Hepatocyte (in vitro differentiated cells): ENCODE measurements around the gene GNAZ. TPM values are rescaled to one million over a fixed set of nuclear protein-coding genes. Genes with fewer than 3 reads are reported as not detected.

Experiments
- DNase-seq: peaks from one replicate; pipeline ENCODE4 v3.0.0-alpha.2; 2016; ENCODE audit warnings: low spot score
- H2AFZ ChIP-seq: fragments of 200-600 bp; sonication (generic); 2 replicates; pipeline ENCODE4 v1.6.0; 2016; ENCODE audit warnings: antibody characterized with exemption, mild to moderate bottlenecking
- H3K27ac ChIP-seq: fragments of 200-600 bp; sonication (generic); 2 replicates; pipeline ENCODE4 v1.5.1; 2016; ENCODE audit warnings: mild to moderate bottlenecking
- H3K27me3 ChIP-seq: fragments of 200-600 bp; sonication (generic); 2 replicates; pipeline ENCODE4 v1.6.1; 2016
- H3K36me3 ChIP-seq: fragments of 200-600 bp; sonication (generic); replicated peaks from 2 replicates; pipeline ENCODE4 v1.5.1; 2016; ENCODE audit warnings: low read depth; ENCODE audit not compliant: insufficient read depth
- H3K4me1 ChIP-seq: fragments of 200-600 bp; sonication (generic); 2 replicates; pipeline ENCODE4 v1.5.1; 2016; ENCODE audit warnings: mild to moderate bottlenecking, moderate library complexity; ENCODE audit not compliant: insufficient read depth
- H3K4me2 ChIP-seq: fragments of 200-600 bp; sonication (generic); 2 replicates; pipeline ENCODE4 v1.6.0; 2016
- H3K4me3 ChIP-seq: fragments of 200-600 bp; sonication (generic); 2 replicates; pipeline ENCODE4 v1.5.1; 2016; ENCODE audit warnings: mild to moderate bottlenecking
- H3K79me2 ChIP-seq: fragments of 200-600 bp; sonication (generic); 2 replicates; pipeline ENCODE4 v1.6.0; 2017; ENCODE audit warnings: mild to moderate bottlenecking
- H3K9me2 ChIP-seq: fragments of 200-600 bp; sonication (generic); replicated peaks from 2 replicates; pipeline ENCODE4 v1.6.0; 2017; ENCODE audit warnings: mild to moderate bottlenecking; ENCODE audit not compliant: insufficient read depth
- H3K9me3 ChIP-seq: fragments of 200-600 bp; sonication (generic); 2 replicates; pipeline ENCODE4 v1.5.1; 2016; ENCODE audit warnings: low read depth, mild to moderate bottlenecking
- H4K20me1 ChIP-seq: fragments of 200-600 bp; sonication (generic); 2 replicates; pipeline ENCODE4 v1.6.0; 2016; ENCODE audit warnings: mild to moderate bottlenecking; ENCODE audit not compliant: insufficient read depth, poor library complexity, severe bottlenecking
- EZH2 ChIP-seq: fragments of 200-600 bp; sonication (generic); IDR thresholded peaks from 2 replicates; pipeline ENCODE4 v1.6.1; 2016; ENCODE audit warnings: antibody characterized with exemption, mild to moderate bottlenecking, borderline replicate concordance
- EZH2phosphoT487 ChIP-seq: fragments of 200-600 bp; sonication (generic); IDR thresholded peaks from one replicate; pipeline ENCODE4 v1.6.1; 2018; ENCODE audit warnings: antibody characterized with exemption, mild to moderate bottlenecking, low read depth, moderate library complexity; ENCODE audit not compliant: unreplicated experiment, severe bottlenecking
- WGBS: methylation state at CpG from one replicate; pipeline ENCODE4 v1.1.6; 2016; ENCODE audit warnings: low lambda C conversion rate; ENCODE audit errors: missing lambda C conversion rate; 5-methylcytosine and 5-hydroxymethylcytosine counted together
- polyA plus RNA-seq: library from polyadenylated mRNA; unstranded; fragments of >200 nt; fragmentation: Nextera tagmentation; extraction: Ambion mirVana; gene quantifications from 2 replicates; pipeline ENCODE4 v1.2.1, GENCODE V29; 2016
- total RNA-seq: library from RNA; depleted of rRNA; stranded (reverse); fragments of >200 nt; gene quantifications from 2 replicates; pipeline ENCODE4 v1.2.3, GENCODE V29; 2014
- TF ChIP-seq, protein P1 (sequence below): fragments of 200-600 bp; sonication (generic); IDR thresholded peaks from 2 replicates; pipeline ENCODE4 v1.5.1; 2016; ENCODE audit warnings: antibody characterized with exemption, mild to moderate bottlenecking; ENCODE audit not compliant: poor library complexity

Gene GNAZ
- total and polyA plus RNA-seq, 2 experiments from 2014 or later, result 3.4 to 4.1 TPM

DNA sequence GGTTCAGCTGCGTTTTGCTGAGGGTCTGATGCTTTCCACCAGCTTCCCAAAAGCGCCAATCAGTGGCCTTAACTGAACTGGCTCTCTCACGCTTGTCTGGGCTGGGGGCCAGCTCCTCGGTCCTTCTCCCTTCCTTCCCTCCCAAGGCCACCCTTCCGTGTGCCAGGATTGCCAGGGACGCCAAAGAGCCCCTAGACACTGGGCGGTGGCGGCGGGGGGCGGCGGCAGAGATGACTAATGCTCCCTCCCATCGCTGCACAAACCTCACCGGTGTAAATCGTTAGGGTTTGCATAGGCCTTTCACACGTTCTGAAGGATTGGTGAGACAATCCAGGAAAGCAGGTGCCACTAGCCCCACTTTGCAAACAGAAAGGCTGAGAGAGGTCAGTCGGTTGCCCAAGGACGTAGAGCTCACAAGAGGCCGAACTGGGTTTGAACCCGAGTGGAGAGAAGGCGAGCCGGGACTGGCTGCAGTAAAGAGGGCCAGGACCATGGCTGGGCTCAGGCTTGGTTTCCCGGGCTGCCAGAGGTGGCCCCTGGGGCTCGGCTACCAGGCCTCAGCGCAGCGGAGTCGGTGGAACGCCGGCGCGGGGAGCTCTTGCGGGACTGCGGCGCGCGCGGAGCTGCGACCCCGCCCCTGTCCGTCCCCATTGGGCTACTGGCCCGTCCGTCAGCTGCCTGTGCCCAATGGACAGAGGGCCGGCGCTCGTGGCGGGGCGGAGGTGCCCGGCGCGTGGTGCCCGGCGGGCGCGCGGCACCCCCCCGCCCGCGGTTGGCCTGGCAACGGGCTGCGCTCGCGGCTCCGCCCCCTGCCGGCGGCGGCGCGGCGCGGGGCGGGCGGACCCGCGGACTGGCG is 589 bp upstream of the GNAZ start:
- H3K9me3 ChIP-seq, result no peaks in the 10 kb centered on the region
- peak overlapping the region; percentile 41 for H2AFZ ChIP-seq
- peak; percentile 95 for DNase-seq
- H3K4me3 ChIP-seq, result peak overlapping the region; percentile 44
- TF ChIP-seq EZH2 (no peak), EZH2phosphoT487 (no peak)
- TF ChIP-seq, protein P1, sequence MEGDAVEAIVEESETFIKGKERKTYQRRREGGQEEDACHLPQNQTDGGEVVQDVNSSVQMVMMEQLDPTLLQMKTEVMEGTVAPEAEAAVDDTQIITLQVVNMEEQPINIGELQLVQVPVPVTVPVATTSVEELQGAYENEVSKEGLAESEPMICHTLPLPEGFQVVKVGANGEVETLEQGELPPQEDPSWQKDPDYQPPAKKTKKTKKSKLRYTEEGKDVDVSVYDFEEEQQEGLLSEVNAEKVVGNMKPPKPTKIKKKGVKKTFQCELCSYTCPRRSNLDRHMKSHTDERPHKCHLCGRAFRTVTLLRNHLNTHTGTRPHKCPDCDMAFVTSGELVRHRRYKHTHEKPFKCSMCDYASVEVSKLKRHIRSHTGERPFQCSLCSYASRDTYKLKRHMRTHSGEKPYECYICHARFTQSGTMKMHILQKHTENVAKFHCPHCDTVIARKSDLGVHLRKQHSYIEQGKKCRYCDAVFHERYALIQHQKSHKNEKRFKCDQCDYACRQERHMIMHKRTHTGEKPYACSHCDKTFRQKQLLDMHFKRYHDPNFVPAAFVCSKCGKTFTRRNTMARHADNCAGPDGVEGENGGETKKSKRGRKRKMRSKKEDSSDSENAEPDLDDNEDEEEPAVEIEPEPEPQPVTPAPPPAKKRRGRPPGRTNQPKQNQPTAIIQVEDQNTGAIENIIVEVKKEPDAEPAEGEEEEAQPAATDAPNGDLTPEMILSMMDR, result no peak
- WGBS, result 6% methylated on average over 44 of the region's 74 CpGs
- no peaks in the 10 kb centered on the region for H3K27me3 ChIP-seq
- no peaks in the 10 kb centered on the region for H4K20me1 ChIP-seq
- H3K27ac ChIP-seq, result no peak overlapping the region
- H3K4me2 ChIP-seq, result peak overlapping the region; percentile 93
- no peaks in the 10 kb centered on the region for H3K79me2 ChIP-seq
- peaks cover 9% of the 10 kb centered on the region for H3K4me1 ChIP-seq
- H3K9me2 ChIP-seq, result no peaks in the 10 kb centered on the region
- H3K36me3 ChIP-seq, result no peaks in the 10 kb centered on the region

- WGBS, result 71% methylated on average over 25 of the region's 29 CpGs
- H3K27ac ChIP-seq, result no peak overlapping the region
Measured at GRCh38 chr22:23071230-23072076, 1.1 kb downstream of the GNAZ start.

GRCh38 chr22:23072077-23072910 is 2.0 kb downstream of the GNAZ start:
- no peak for TF ChIP-seq EZH2phosphoT487
- TF ChIP-seq, protein P1, result no peak
- TF ChIP-seq EZH2, result no peak
- no peak overlapping the region for H3K27ac ChIP-seq
- no peak for DNase-seq
- no peaks in the 10 kb centered on the region for H4K20me1 ChIP-seq
- no peaks in the 10 kb centered on the region for H3K9me2 ChIP-seq
- H3K36me3 ChIP-seq, result no peaks in the 10 kb centered on the region
- WGBS, result 86% methylated on average over 11 of the region's 11 CpGs
- H3K4me1 ChIP-seq, result peaks cover 9% of the 10 kb centered on the region
- no peaks in the 10 kb centered on the region for H3K79me2 ChIP-seq
- no peak overlapping the region for H2AFZ ChIP-seq
- no peak overlapping the region for H3K4me3 ChIP-seq
- no peaks in the 10 kb centered on the region for H3K9me3 ChIP-seq
- H3K4me2 ChIP-seq, result no peak overlapping the region
- H3K27me3 ChIP-seq, result no peaks in the 10 kb centered on the region

More at GRCh38 chr22:23071230-23072076, 1.1 kb downstream of the GNAZ start:
- Histone ChIP-seq H3K9me2 (no peaks in the 10 kb centered on the region), H3K4me3 (no peak overlapping the region), H3K79me2 (no peaks in the 10 kb centered on the region), H4K20me1 (no peaks in the 10 kb centered on the region), H2AFZ (peak overlapping the region; percentile 81), H3K36me3 (no peaks in the 10 kb centered on the region), H3K9me3 (no peaks in the 10 kb centered on the region), H3K4me1 (peaks cover 9% of the 10 kb centered on the region), H3K4me2 (peak overlapping the region; percentile 99), H3K27me3 (no peaks in the 10 kb centered on the region)
- DNase-seq, result no peak
- TF ChIP-seq EZH2, result no peak
- TF ChIP-seq, protein P1, result no peak
- no peak for TF ChIP-seq EZH2phosphoT487
